Measurements from ENCODE around the gene AP5Z1. TPM values are rescaled to one million over a fixed set of nuclear protein-coding genes. Genes with fewer than 3 reads are reported as not detected.

AP5Z1 gene
- total and polyA plus RNA-seq, 2 donors (not counting 1 experiment from before 2014, with no cell fraction given) = 99.7 to 113 TPM

- H4K20me1 ChIP-seq (ENCODE audit: control insufficient read depth, insufficient read depth, low read length, poor library complexity, severe bottlenecking) = peaks cover 73% of the 10 kb centered on the region
- H3K4me2 ChIP-seq (replicated peaks; ENCODE audit: low read depth, low read length, poor library complexity, severe bottlenecking) = no peak overlapping the region
- TF ChIP-seq EZH2 (IDR thresholded peaks at IDR 0.05; ENCODE audit: borderline replicate concordance, insufficient read depth, low read depth, low read length, poor library complexity, severe bottlenecking) (no peak), CTCF (IDR thresholded peaks at IDR 0.05) (no peak)
- Mint-ChIP-seq H3K4me1 (peaks cover 17% of the 10 kb centered on the region), H3K9me3 (ENCODE audit: insufficient read depth) (no peaks in the 10 kb centered on the region), H3K27me3 (no peaks in the 10 kb centered on the region), H3K27ac (no peak overlapping the region), H3K4me3 (no peak overlapping the region)
- H2AFZ ChIP-seq (ENCODE audit: insufficient read depth, low read depth, low read length, poor library complexity, severe bottlenecking) = no peak overlapping the region
- H3K36me3 ChIP-seq (replicated peaks in 1 of 2; ENCODE audit: control extremely low read depth in 1 of 2, control insufficient read depth in 1 of 2, extremely low read depth in 1 of 2, insufficient read depth in 2 of 2, low read length in 1 of 2) = peaks cover 8 to 54% of the 10 kb centered on the region in 2 experiments
- peaks cover 3 to 11% of the 10 kb centered on the region in 2 donors for H3K4me1 ChIP-seq (ENCODE audit: control insufficient read depth in 2 of 2, insufficient read depth in 2 of 2, low read length in 2 of 2)
- ChIA-PET CTCF (no interaction called here), POLR2A (no interaction called here)
- intact Hi-C loops (cut with micrococcal nuclease) = no loop called here
- 98% methylated on average over 26 of the region's 27 CpGs for WGBS (ENCODE audit: insufficient coverage)
- H3K4me3 ChIP-seq (ENCODE audit: control extremely low read depth in 1 of 5, extremely low read depth in 1 of 5, insufficient read depth in 1 of 5, low read depth in 2 of 5, low read length in 4 of 5) = no peak overlapping the region
- H3K27me3 ChIP-seq (replicated peaks in 1 of 4; ENCODE audit: control extremely low read depth in 1 of 4, control insufficient read depth in 3 of 4, insufficient read depth in 4 of 4, low read length in 3 of 4) = no peaks in the 10 kb centered on the region
- H3K79me2 ChIP-seq (ENCODE audit: control insufficient read depth, insufficient read depth, low read length) = peaks cover 55% of the 10 kb centered on the region
- H3K27ac ChIP-seq (ENCODE audit: low read length in 2 of 2) = no peak overlapping the region
- DNase-seq = no peak
- H3K9ac ChIP-seq (ENCODE audit: low read length) = no peak overlapping the region
- ATAC-seq (ENCODE audit: low read depth) = no peak
- H3K9me3 ChIP-seq (ENCODE audit: control extremely low read depth in 1 of 3, control insufficient read depth in 2 of 3, insufficient read depth in 1 of 3, low read length in 2 of 3) = no peaks in the 10 kb centered on the region
Measured at GRCh38 chr7:4781366-4782069, 6.1 kb downstream of the AP5Z1 start.

Measured in B cell (primary cell).